ENCODE measurements around the gene EHD4.

DNA sequence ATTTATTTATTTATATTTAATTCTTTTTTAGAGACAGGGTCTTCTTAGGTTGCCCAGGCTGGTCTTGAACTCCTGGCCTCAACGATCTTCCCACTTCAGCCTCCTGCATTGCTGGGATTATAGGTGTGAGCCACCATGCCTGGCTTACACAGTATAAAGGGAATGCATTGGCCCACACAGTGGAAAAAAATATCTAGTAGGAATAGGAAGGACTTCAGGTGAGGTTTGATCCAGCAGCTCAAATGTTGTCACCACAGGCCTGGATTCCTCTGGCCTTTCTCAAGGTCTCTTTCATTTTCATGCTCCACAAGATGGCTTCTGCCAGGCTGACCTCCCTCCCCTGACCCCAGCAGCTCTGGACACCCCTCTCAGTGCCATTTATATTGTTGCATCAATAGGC, 76.4 kb downstream of the EHD4 start:
- TF ChIP-seq EP300 (IDR thresholded peaks at IDR 0.05) (no peak), POLR2A (IDR thresholded peaks at IDR 0.05) (no peak), POLR2AphosphoS5 (IDR thresholded peaks at IDR 0.05) (no peak)
- TF ChIP-seq, protein P1, sequence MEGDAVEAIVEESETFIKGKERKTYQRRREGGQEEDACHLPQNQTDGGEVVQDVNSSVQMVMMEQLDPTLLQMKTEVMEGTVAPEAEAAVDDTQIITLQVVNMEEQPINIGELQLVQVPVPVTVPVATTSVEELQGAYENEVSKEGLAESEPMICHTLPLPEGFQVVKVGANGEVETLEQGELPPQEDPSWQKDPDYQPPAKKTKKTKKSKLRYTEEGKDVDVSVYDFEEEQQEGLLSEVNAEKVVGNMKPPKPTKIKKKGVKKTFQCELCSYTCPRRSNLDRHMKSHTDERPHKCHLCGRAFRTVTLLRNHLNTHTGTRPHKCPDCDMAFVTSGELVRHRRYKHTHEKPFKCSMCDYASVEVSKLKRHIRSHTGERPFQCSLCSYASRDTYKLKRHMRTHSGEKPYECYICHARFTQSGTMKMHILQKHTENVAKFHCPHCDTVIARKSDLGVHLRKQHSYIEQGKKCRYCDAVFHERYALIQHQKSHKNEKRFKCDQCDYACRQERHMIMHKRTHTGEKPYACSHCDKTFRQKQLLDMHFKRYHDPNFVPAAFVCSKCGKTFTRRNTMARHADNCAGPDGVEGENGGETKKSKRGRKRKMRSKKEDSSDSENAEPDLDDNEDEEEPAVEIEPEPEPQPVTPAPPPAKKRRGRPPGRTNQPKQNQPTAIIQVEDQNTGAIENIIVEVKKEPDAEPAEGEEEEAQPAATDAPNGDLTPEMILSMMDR (IDR thresholded peaks at IDR 0.05): no peak

All from gastroesophageal sphincter (tissue), 3 donors.